Transverse colon (tissue), 4 donors: ENCODE results near the gene LYPD3. TPM values are rescaled to one million over a fixed set of nuclear protein-coding genes. Genes with fewer than 3 reads are reported as not detected.

Experiments
- DNase-seq: peaks from one replicate; pipeline ENCODE4 v3.0.0-alpha.2; 2019
- H3K27ac ChIP-seq, 4 donors: fragments of 200-600 bp; sonication (generic); 2 replicates each; pipeline ENCODE4 v1.5.1; 2016 to 2018; ENCODE audit warnings: inconsistent platforms in 4 of 4
- H3K27me3 ChIP-seq: fragments of 200-600 bp; sonication (generic); 2 replicates; pipeline ENCODE4 v1.5.1; 2017; ENCODE audit warnings: inconsistent platforms
- H3K36me3 ChIP-seq, 4 donors: fragments of 200-600 bp; sonication (generic); 2 replicates each; pipeline ENCODE4 v1.5.1; 2017 to 2019; ENCODE audit warnings: inconsistent platforms in 4 of 4
- H3K4me1 ChIP-seq, 4 donors: fragments of 200-600 bp; sonication (generic); 2 replicates each; pipeline ENCODE4 v1.5.1; 2017 to 2020; ENCODE audit warnings: inconsistent platforms in 4 of 4
- H3K4me3 ChIP-seq, 4 donors: fragments of 200-600 bp; sonication (generic); 1 replicate in 1 of 4; 2 replicates in 3 of 4; pipeline versions ENCODE4 v1.5.1 to v1.6.1; 2017 to 2019; ENCODE audit warnings: inconsistent platforms in 4 of 4
- H3K9me3 ChIP-seq, 2 donors: fragments of 200-600 bp; sonication (generic); 2 replicates each; pipeline ENCODE4 v1.5.1; 2017 to 2019; ENCODE audit warnings: inconsistent platforms in 2 of 2
- EP300 ChIP-seq: sonication (generic); formaldehyde crosslinking; IDR thresholded peaks from one replicate; pipeline ENCODE4 v1.6.1; 2017; ENCODE audit warnings: antibody characterized with exemption, low read depth
- POLR2A ChIP-seq: fragments of 450-650 bp; IDR thresholded peaks from one replicate; pipeline ENCODE4 v1.6.1; 2016; ENCODE audit warnings: antibody characterized with exemption, mild to moderate bottlenecking, moderate library complexity
- POLR2AphosphoS5 ChIP-seq, 3 donors: sonication (generic); formaldehyde crosslinking; IDR thresholded peaks; one replicate each; pipeline ENCODE4 v1.6.1; 2016; ENCODE audit warnings: antibody characterized with exemption in 3 of 3
- WGBS, 2 donors: methylation state at CpG; one replicate each; pipeline ENCODE4 v1.1.5; 2018; ENCODE audit warnings: low coverage in 1 of 2; 5-methylcytosine and 5-hydroxymethylcytosine counted together
- in situ Hi-C, 4 donors: fragments of 200-750 bp; cut with MboI; loops; one replicate each; pipeline versions ENCODE4 v1.15.0 to v1.15.1; 2017; ENCODE audit warnings: low sequenced_read_pairs in 3 of 4, low pct_ligation_motif_present in 1 of 4, low pct_unique_long_range_greater_than_20kb in 1 of 4
- intact Hi-C: fragments of 100-400 bp; cut with DNase I; formaldehyde crosslinking; loops from one replicate; pipeline ENCODE4 v1.15.1; 2023; ENCODE audit warnings: low total_unique reads
- total RNA-seq, 4 donors: library from RNA; depleted of rRNA; stranded (reverse); fragments of >200 nt; gene quantifications; one replicate each; pipeline ENCODE4 v1.1.0, GENCODE V29; 2016
- TF ChIP-seq, protein P1 (sequence below), 5 experiments: fragments of 200-600 bp in 3 of 5; fragments of 450-650 bp in 2 of 5; sonication (generic) in 3 of 5; IDR thresholded peaks; 1 replicate in 2 of 5; 2 replicates in 3 of 5; pipeline ENCODE4 v1.5.1; 2016 to 2017; ENCODE audit warnings: antibody characterized with exemption in 5 of 5, inconsistent platforms in 3 of 5, mild to moderate bottlenecking in 2 of 5, moderate library complexity in 1 of 5

LYPD3 gene
- total RNA-seq, 4 donors from 2014 or later = 2.2 TPM; not detected in 3

DNA sequence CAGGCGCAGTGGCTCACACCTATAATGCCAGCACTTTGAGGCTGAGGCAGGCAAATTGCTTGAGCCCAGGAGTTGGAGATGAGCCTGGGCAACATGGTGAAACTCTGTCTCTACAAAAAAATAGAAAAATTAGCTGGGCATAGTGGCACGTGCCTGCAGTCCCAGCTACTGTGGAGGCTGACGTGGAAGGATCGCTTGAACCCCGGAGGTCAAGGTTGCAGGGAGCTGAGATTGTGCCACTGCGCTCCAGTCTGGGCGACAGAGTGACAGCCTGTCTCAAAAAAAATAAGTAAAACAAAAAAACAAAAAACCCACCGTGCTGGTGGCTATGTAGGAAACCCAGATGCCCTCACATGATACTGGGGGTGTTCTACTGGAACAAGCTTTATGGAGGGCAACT lies 22.8 kb upstream of the LYPD3 start:
- Histone ChIP-seq H3K9me3 (no peaks in the 10 kb centered on the region), H3K4me3 (no peak overlapping the region), H3K36me3 (no peaks in the 10 kb centered on the region), H3K27me3 (no peaks in the 10 kb centered on the region), H3K4me1 (no peaks in the 10 kb centered on the region), H3K27ac (no peak overlapping the region)
- in situ Hi-C loops (no loop called here), intact Hi-C loops (no loop called here)
- DNase-seq = no peak
- TF ChIP-seq POLR2AphosphoS5 (IDR thresholded peaks at IDR 0.05) (no peak), EP300 (no peak), POLR2A (no peak)
- TF ChIP-seq, protein P1, sequence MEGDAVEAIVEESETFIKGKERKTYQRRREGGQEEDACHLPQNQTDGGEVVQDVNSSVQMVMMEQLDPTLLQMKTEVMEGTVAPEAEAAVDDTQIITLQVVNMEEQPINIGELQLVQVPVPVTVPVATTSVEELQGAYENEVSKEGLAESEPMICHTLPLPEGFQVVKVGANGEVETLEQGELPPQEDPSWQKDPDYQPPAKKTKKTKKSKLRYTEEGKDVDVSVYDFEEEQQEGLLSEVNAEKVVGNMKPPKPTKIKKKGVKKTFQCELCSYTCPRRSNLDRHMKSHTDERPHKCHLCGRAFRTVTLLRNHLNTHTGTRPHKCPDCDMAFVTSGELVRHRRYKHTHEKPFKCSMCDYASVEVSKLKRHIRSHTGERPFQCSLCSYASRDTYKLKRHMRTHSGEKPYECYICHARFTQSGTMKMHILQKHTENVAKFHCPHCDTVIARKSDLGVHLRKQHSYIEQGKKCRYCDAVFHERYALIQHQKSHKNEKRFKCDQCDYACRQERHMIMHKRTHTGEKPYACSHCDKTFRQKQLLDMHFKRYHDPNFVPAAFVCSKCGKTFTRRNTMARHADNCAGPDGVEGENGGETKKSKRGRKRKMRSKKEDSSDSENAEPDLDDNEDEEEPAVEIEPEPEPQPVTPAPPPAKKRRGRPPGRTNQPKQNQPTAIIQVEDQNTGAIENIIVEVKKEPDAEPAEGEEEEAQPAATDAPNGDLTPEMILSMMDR (IDR thresholded peaks at IDR 0.05) = no peak
- WGBS, 2 donors = 92 to 94% methylated on average over 3 to 8 of the region's 8 CpGs

DNA sequence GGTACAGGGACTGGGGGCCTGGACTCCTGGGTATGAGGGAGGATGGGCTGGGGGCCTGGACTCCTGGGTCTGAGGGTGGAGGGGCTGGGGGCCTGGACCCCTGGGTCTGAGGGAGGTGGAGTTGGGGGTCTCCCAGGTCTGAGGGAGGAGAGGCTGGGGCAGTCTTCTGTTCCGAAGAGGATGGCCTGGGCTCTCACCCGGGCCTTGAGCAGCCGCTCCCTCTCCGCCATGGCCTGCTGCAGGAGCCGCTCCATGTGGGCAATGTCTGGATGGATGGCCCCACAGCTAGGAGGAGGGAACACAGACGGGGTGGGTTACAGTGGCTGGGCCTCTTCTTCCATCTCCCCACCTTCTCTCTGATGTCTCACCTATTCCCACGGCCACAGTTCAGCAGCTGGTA lies 21.0 kb upstream of the LYPD3 start:
- Histone ChIP-seq H3K27me3 (no peaks in the 10 kb centered on the region), H3K4me1 (no peaks in the 10 kb centered on the region), H3K36me3 (no peaks in the 10 kb centered on the region), H3K9me3 (no peaks in the 10 kb centered on the region), H3K4me3 (no peak overlapping the region), H3K27ac (no peak overlapping the region)
- in situ Hi-C loops = no loop called here
- TF ChIP-seq POLR2A (no peak), EP300 (no peak)
- TF ChIP-seq, protein P1 (IDR thresholded peaks at IDR 0.05) = no peak
- intact Hi-C loops = no loop called here
- WGBS, 2 donors = 92% methylated on average over 7 of the region's 7 CpGs; no CpG with 5 or more reads in 1 of the 2 donors
- no peak for DNase-seq

DNA sequence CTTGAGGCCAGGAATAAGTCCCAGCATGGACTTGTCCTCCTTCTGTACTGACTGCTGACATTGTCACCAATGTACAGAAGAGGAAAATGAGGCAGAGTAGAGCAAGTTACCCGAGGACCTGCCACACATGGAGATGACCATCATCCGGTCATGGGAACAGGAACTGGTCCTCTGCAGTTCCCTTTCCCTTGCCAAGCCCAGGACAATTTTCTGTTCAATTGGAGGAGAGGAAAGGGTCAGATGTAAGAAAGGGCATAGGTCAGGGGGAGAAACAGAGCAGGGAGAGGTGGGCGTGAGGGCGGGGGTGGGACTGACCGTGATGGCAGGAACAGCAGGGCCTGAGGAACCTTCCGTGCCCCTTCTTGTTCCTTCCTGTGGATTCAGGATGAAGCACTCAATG lies 20.5 kb upstream of the LYPD3 start:
- no peak overlapping the region for H3K4me3 ChIP-seq
- no peak overlapping the region for H3K27ac ChIP-seq
- no peaks in the 10 kb centered on the region for H3K4me1 ChIP-seq
- no peak for TF ChIP-seq POLR2A
- no peak for TF ChIP-seq POLR2AphosphoS5 (IDR thresholded peaks at IDR 0.05)
- TF ChIP-seq, protein P1 (IDR thresholded peaks at IDR 0.05) = no peak
- no peak for TF ChIP-seq EP300
- intact Hi-C loops (no loop called here), in situ Hi-C loops (no loop called here)
- 81 to 86% methylated on average over 2 to 6 of the region's 6 CpGs for WGBS, 2 donors
- no peak for DNase-seq
- no peaks in the 10 kb centered on the region for H3K9me3 ChIP-seq
- no peaks in the 10 kb centered on the region for H3K27me3 ChIP-seq
- no peaks in the 10 kb centered on the region for H3K36me3 ChIP-seq

DNA sequence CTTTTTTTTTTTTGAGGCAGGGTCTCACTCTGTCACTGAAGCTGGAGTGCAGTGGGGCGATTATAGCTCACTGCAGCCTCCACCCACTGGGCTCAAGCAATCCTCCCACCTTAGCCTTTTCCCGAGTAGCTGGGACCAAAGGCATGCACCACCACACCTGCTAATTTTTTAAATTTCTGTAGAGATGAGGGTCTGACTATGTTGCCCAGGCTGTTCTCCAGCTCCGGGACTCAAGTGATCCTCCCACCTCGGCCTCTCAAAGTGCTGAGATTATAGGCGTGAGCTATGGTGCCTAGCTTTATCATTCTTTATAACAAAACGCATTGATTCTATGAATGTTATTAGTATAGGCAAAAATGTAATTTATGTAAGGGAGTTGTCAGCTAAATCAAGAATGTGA lies 17.9 kb upstream of the LYPD3 start:
- DNase-seq = no peak
- Histone ChIP-seq H3K4me1 (no peaks in the 10 kb centered on the region), H3K4me3 (no peak overlapping the region), H3K36me3 (no peaks in the 10 kb centered on the region), H3K27ac (no peak overlapping the region), H3K9me3 (no peaks in the 10 kb centered on the region), H3K27me3 (no peaks in the 10 kb centered on the region)
- WGBS, 2 donors = 92 to 95% methylated on average over 4 to 6 of the region's 6 CpGs
- in situ Hi-C loops (no loop called here), intact Hi-C loops (no loop called here)
- no peak for TF ChIP-seq POLR2AphosphoS5 (IDR thresholded peaks at IDR 0.05)
- TF ChIP-seq, protein P1 (IDR thresholded peaks at IDR 0.05) = no peak
- no peak for TF ChIP-seq EP300
- TF ChIP-seq POLR2A = no peak
